Ovary (tissue), 3 donors: ENCODE data around the gene FAM83E.

ENCODE experiments used
- CTCF ChIP-seq, 3 donors: fragments of 450-650 bp in 2 of 3; fragments of 200-600 bp in 1 of 3; IDR thresholded peaks; one replicate each; pipeline versions ENCODE4 v1.5.1 to v1.8.0; 2016 to 2022; ENCODE audit warnings: antibody characterized with exemption in 3 of 3, mild to moderate bottlenecking in 1 of 3
- POLR2A ChIP-seq: fragments of 450-650 bp; IDR thresholded peaks from one replicate; pipeline ENCODE4 v1.6.1; 2017; ENCODE audit warnings: antibody characterized with exemption, mild to moderate bottlenecking, moderate library complexity
- donor health status: DM: no; HTN: no; CAD: no.

- TF ChIP-seq CTCF (IDR thresholded peaks at IDR 0.05) = no peak
- TF ChIP-seq POLR2A = no peak
Measured at GRCh38 chr19:48628486-48629296, 13.8 kb upstream of the FAM83E start.
